Pancreas (tissue), 10 donors: Measurements from ENCODE around the gene LGALS3. TPM values are rescaled to one million over a fixed set of nuclear protein-coding genes. Genes with fewer than 3 reads are reported as not detected.

Experiments
- ATAC-seq, 4 donors: fragments of 200-7000 bp; cut with Tn5 transposase; one replicate each; pipeline versions ENCODE4 v1.8.0 to v1.9.1; 2020; ENCODE audit warnings: mild to moderate bottlenecking in 4 of 4, moderate library complexity in 4 of 4
- DNase-seq, 6 donors: peaks; one replicate each; pipeline ENCODE4 v3.0.0-alpha.2; 2020
- FAIRE-seq: peaks from 2 replicates; lab custom pipeline; 2012; peaks lifted over from hg19 to GRCh38; lab: Jason Lieb, UNC
- H3K27ac ChIP-seq, 4 donors: fragments of 200-600 bp; sonication (generic); 1 replicate in 3 of 4; 2 replicates in 1 of 4; pipeline versions ENCODE4 v1.5.0 to v1.8.0; 2020
- H3K27me3 ChIP-seq, 4 donors: fragments of 200-600 bp; one replicate each; pipeline ENCODE4 v1.8.0; 2021
- H3K36me3 ChIP-seq, 3 donors: fragments of 200-600 bp; sonication (generic) in 1 of 3; one replicate each; pipeline versions ENCODE4 v1.5.0 to v1.8.0; 2020 to 2021
- H3K4me1 ChIP-seq, 3 donors: fragments of 200-600 bp; one replicate each; pipeline ENCODE4 v1.8.0; 2021
- H3K4me3 ChIP-seq, 4 donors: fragments of 200-600 bp; sonication (generic) in 2 of 4; one replicate each; pipeline versions ENCODE4 v1.5.0 to v1.8.0; 2020 to 2021
- H3K9me3 ChIP-seq, 4 donors: fragments of 200-600 bp; one replicate each; pipeline ENCODE4 v1.8.0; 2021
- CTCF ChIP-seq, 4 donors: fragments of 200-600 bp; sonication (generic) in 3 of 4; IDR thresholded peaks; one replicate each; pipeline versions ENCODE4 v1.5.0 to v1.8.0; 2021; ENCODE audit warnings: antibody characterized with exemption in 4 of 4
- WGBS, 2 donors: extraction: QIAGEN DNeasy Blood & Tissue Kit; methylation state at CpG; one replicate each; pipeline ENCODE4 v1.1.7; 2013; 5-methylcytosine and 5-hydroxymethylcytosine counted together
- intact Hi-C, 3 donors: fragments of 100-400 bp; cut with DNase I; formaldehyde crosslinking; loops; one replicate each; pipeline versions ENCODE4 v1.11.1 to v1.14.2; 2022
- polyA plus RNA-seq, 2 donors: library from polyadenylated mRNA; stranded (reverse); fragments of 200-250 nt; gene quantifications; one replicate each; pipeline ENCODE4 v1.2.3, GENCODE V29; 2013
- total RNA-seq, 6 donors: library from RNA; stranded (reverse); fragmentation: NEBNext Ultra II Directional in 4 of 6; extraction: Animal tissue kit (Norgen Biotek cat#: 25700) in 4 of 6; gene quantifications; one replicate each; pipeline versions ENCODE4 v1.2.1 to v1.2.4, GENCODE V29; 2021 to 2023
- donor health status: healthy with polysubstance abuse.
- donor health status: DM: no; HTN: no; CAD: no; lungs with moderate emphysema.
- donor health status: DM: no; HTN: no; CAD: no.
- donor health status: control.
- donor health status: control.
- donor health status: Bipolar disorder and iron deficiency.
- donor health status: DM: yes; HTN: yes; CAD: no.
- donor health status: DM: no; HTN: no; CAD: no.
- donor health status: DM: no; HTN: no; CAD: no.
- donor health status: DM: yes; HTN: yes; CAD: no.

The LGALS3 gene
- total and polyA plus RNA-seq, 8 donors, result 22.6 to 77.8 (median 50.0) TPM

GRCh38 chr14:55121628-55122439 is 7.2 kb upstream of the LGALS3 start:
- FAIRE-seq (no peak), ATAC-seq (no peak), DNase-seq (no peak)
- WGBS, 2 donors, result 75 to 82% methylated on average over 9 of the region's 9 CpGs
- H3K4me3 ChIP-seq, result no peak overlapping the region
- intact Hi-C loops, result no loop called here
- peak overlapping the region in 3 of 4 donors; percentile 24 to 64 (median 59) for H3K27ac ChIP-seq
- H3K9me3 ChIP-seq, result no peaks in the 10 kb centered on the region
- no peaks in the 10 kb centered on the region for H3K27me3 ChIP-seq
- no peak for TF ChIP-seq CTCF (IDR thresholded peaks at IDR 0.05)
- peaks cover 11 to 16% (median 16%) of the 10 kb centered on the region in 3 donors for H3K4me1 ChIP-seq
- no peaks in the 10 kb centered on the region for H3K36me3 ChIP-seq

- peak overlapping the region in 3 of 4 donors; percentile 24 to 64 (median 59) for H3K27ac ChIP-seq
- ATAC-seq, result peak; percentile 80 to 95 (median 89)
- H3K4me3 ChIP-seq, result no peak overlapping the region
- no peak for FAIRE-seq
- no peak for TF ChIP-seq CTCF (IDR thresholded peaks at IDR 0.05)
- DNase-seq, result peak; percentile 65 to 89 (median 72)
- WGBS, 2 donors, result 13% methylated on average over 8 of the region's 8 CpGs
- no peaks in the 10 kb centered on the region for H3K27me3 ChIP-seq
- no peaks in the 10 kb centered on the region for H3K9me3 ChIP-seq
- peaks cover 11 to 15% (median 13%) of the 10 kb centered on the region in 3 donors for H3K4me1 ChIP-seq
- H3K36me3 ChIP-seq, result no peaks in the 10 kb centered on the region
- intact Hi-C loops, result no loop called here
Measured at GRCh38 chr14:55122440-55122986, 6.5 kb upstream of the LGALS3 start.

GRCh38 chr14:55123101-55123500 is 6.0 kb upstream of the LGALS3 start:
- Histone ChIP-seq H3K4me1 (peaks cover 11 to 15% (median 13%) of the 10 kb centered on the region in 3 donors), H3K9me3 (no peaks in the 10 kb centered on the region), H3K27me3 (no peaks in the 10 kb centered on the region), H3K4me3 (no peak overlapping the region), H3K36me3 (no peaks in the 10 kb centered on the region), H3K27ac (peak overlapping the region in 3 of 4 donors; percentile 24 to 64 (median 59))
- intact Hi-C loops, result no loop called here
- TF ChIP-seq CTCF (IDR thresholded peaks at IDR 0.05), result no peak
- ATAC-seq, result peak; percentile 12 to 38 (median 27)
- no peak for DNase-seq
- 69 to 70% methylated on average over 8 of the region's 8 CpGs for WGBS, 2 donors
- no peak for FAIRE-seq

- no peaks in the 10 kb centered on the region for H3K36me3 ChIP-seq
- H3K27ac ChIP-seq, result no peak overlapping the region
- ATAC-seq (no peak), DNase-seq (no peak), FAIRE-seq (no peak)
- H3K27me3 ChIP-seq, result no peaks in the 10 kb centered on the region
- H3K4me1 ChIP-seq, result peaks cover 11 to 20% (median 13%) of the 10 kb centered on the region in 3 donors
- 92 to 94% methylated on average over 9 of the region's 9 CpGs for WGBS, 2 donors
- no peak overlapping the region for H3K4me3 ChIP-seq
- H3K9me3 ChIP-seq, result no peaks in the 10 kb centered on the region
- intact Hi-C loops, result no loop called here
- TF ChIP-seq CTCF (IDR thresholded peaks at IDR 0.05), result no peak
Measured at GRCh38 chr14:55123852-55124639, 5.0 kb upstream of the LGALS3 start.
